ENCODE results near the gene SNORC. TPM values are rescaled to one million over a fixed set of nuclear protein-coding genes. Genes with fewer than 3 reads are reported as not detected.
A peak's percentile ranks its signal among the peaks of the same experiment; 100 is the strongest.

Gene SNORC
- total RNA-seq, 4 donors from 2014 or later: 11.7 to 39.7 (median 16.9) TPM

DNA sequence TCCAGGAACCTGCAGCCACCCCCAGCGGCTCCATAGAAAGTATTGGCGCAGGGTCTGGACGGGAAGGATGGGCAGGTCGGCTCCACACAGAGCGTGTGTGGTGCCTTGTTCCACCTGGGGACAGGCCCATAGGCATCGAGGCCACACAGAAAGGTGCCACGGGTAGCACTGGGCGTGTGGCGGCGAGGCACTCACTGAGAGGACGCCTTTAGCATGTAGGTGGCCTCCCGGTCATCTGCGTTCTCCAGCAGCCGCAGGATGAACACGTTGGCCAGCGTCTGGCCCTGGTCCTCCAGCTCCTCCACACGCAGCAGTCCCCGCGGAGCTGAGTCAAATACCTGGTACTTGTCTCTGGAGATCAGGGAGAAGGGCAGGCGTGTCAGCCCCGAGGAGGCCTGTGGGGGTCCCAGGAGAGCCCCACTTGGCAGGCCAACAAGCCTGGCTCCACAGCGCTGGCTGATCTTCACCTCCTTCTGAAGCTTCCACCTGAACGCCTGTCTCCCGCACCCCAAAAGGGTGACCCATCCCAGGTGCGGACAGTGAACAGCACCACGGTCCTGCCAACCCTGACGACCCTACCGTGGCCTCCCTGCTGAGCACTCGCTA lies 13.2 kb downstream of the SNORC start:
- Histone ChIP-seq H3K36me3 (peaks cover 13% of the 10 kb centered on the region), H3K27ac (no peak overlapping the region), H3K4me3 (no peak overlapping the region), H3K9me3 (no peaks in the 10 kb centered on the region), H3K4me1 (peaks cover 12% of the 10 kb centered on the region), H3K27me3 (no peaks in the 10 kb centered on the region)
- no peak for TF ChIP-seq POLR2AphosphoS5 (IDR thresholded peaks at IDR 0.05)
- TF ChIP-seq CTCF (IDR thresholded peaks at IDR 0.05): no peak
- TF ChIP-seq EP300 (IDR thresholded peaks at IDR 0.05): no peak
- no peak for TF ChIP-seq POLR2A (IDR thresholded peaks at IDR 0.05)
- DNase-seq (ENCODE audit: low spot score in 2 of 2): peak; percentile 55 to 71
- 91% methylated on average over 21 of the region's 29 CpGs for WGBS

DNA sequence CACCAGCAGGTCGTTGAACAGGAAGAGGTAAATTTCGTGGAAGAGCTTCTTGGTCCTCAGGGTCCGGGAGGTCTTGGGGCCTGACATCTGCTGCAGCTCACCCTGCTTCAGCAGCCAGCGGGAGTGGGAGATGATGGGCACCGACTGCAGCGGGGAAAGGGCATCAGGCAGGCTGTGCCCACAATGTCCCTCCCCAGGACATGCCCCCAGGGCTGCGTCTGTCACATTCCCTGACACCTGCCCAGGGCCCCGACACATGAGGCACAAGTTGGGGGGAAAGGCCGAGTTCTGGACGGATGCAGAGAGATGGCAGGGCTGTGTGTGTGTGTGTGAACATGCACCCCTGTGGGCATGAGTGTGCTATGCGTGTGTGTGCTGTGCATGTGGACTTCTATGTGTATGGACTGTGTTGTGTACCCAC lies 13.9 kb downstream of the SNORC start:
- peaks cover 13% of the 10 kb centered on the region for H3K36me3 ChIP-seq
- no peak overlapping the region for H3K27ac ChIP-seq
- peak in 1 of 2 donors; percentile 71 for DNase-seq (ENCODE audit: low spot score in 2 of 2)
- TF ChIP-seq CTCF (IDR thresholded peaks at IDR 0.05) (no peak), POLR2A (IDR thresholded peaks at IDR 0.05) (no peak), POLR2AphosphoS5 (IDR thresholded peaks at IDR 0.05) (no peak), EP300 (IDR thresholded peaks at IDR 0.05) (no peak)
- H3K4me1 ChIP-seq: peaks cover 12% of the 10 kb centered on the region
- H3K4me3 ChIP-seq: no peak overlapping the region
- H3K27me3 ChIP-seq: no peaks in the 10 kb centered on the region
- no peaks in the 10 kb centered on the region for H3K9me3 ChIP-seq
- 89% methylated on average over 11 of the region's 11 CpGs for WGBS

- TF ChIP-seq EP300 (IDR thresholded peaks at IDR 0.05) (no peak), POLR2AphosphoS5 (IDR thresholded peaks at IDR 0.05) (no peak), CTCF (IDR thresholded peaks at IDR 0.05) (no peak), POLR2A (IDR thresholded peaks at IDR 0.05) (no peak)
- H3K27me3 ChIP-seq: no peaks in the 10 kb centered on the region
- H3K27ac ChIP-seq: no peak overlapping the region
- H3K4me3 ChIP-seq: no peak overlapping the region
- H3K9me3 ChIP-seq: no peaks in the 10 kb centered on the region
- H3K4me1 ChIP-seq: peaks cover 12% of the 10 kb centered on the region
- WGBS: 85% methylated on average over 12 of the region's 27 CpGs
- peaks cover 13% of the 10 kb centered on the region for H3K36me3 ChIP-seq
- no peak for DNase-seq (ENCODE audit: low spot score in 2 of 2)
Observed at GRCh38 chr2:232884549-232885263, 14.6 kb downstream of the SNORC start.

DNA sequence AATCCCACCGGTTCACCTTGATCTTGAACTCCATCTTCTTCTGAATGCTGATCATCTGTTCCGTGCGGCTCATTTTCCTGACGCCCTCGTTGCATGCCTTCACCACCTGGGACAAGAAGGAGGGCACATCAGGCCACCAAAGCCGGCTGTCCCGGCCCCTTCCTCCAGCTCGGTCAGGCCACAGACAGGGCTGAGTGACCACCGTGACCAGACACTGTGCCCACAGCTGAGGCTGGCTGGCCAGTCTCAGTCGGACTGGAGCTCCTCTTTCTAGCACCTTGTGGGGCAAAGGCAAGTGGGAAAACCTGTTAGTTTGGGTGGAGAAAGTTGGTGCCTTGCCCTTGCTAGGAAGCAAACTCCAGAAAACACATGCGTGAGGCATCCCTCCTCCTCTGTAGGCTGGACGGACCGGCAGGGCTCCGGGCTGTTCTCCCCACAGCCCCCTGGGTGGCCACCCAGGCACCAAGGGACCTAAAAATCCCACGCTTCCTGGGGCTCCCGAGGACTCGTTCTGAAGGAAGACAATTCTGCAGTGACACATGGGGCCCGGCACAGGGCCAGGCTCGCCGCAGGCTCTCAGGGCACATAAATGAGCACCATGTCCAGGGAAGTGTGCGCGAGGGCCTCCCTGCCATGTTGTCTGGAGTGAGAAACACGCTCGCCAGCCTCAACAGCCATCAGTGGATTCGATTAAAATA lies 15.3 kb downstream of the SNORC start:
- H3K27ac ChIP-seq: no peak overlapping the region
- no peak for DNase-seq (ENCODE audit: low spot score in 2 of 2)
- no peaks in the 10 kb centered on the region for H3K27me3 ChIP-seq
- peaks cover 12% of the 10 kb centered on the region for H3K4me1 ChIP-seq
- H3K9me3 ChIP-seq: no peaks in the 10 kb centered on the region
- TF ChIP-seq POLR2A (IDR thresholded peaks at IDR 0.05) (no peak), POLR2AphosphoS5 (IDR thresholded peaks at IDR 0.05) (no peak), CTCF (IDR thresholded peaks at IDR 0.05) (no peak), EP300 (IDR thresholded peaks at IDR 0.05) (no peak)
- WGBS: 80% methylated on average over 15 of the region's 25 CpGs
- no peak overlapping the region for H3K4me3 ChIP-seq
- H3K36me3 ChIP-seq: peaks cover 13% of the 10 kb centered on the region

DNA sequence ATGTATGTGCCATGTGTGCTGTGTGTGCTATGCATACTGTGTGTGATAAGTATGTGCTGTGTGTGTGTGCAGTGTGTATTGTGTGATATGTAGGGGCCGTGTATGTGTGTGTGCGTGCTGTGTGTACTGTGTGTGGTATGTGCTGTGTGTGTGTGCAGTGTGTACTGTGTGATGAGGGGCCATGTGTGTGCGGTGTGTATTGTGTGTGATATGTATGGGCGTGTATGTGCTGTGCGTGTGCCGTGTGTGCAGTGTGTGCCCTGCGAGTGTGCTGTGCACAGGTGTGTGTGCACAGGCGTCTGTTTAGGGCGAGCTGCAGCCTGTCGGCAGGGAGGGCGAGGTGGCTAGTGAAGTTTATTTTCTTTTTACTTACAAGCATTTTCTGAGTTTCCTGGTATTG lies 16.1 kb downstream of the SNORC start:
- 84% methylated on average over 11 of the region's 11 CpGs for WGBS
- TF ChIP-seq POLR2AphosphoS5 (IDR thresholded peaks at IDR 0.05): no peak
- no peak for TF ChIP-seq POLR2A (IDR thresholded peaks at IDR 0.05)
- no peak for TF ChIP-seq EP300 (IDR thresholded peaks at IDR 0.05)
- H3K27me3 ChIP-seq: no peaks in the 10 kb centered on the region
- no peaks in the 10 kb centered on the region for H3K9me3 ChIP-seq
- H3K4me3 ChIP-seq: no peak overlapping the region
- H3K4me1 ChIP-seq: peaks cover 19% of the 10 kb centered on the region
- no peak for DNase-seq (ENCODE audit: low spot score in 2 of 2)
- H3K36me3 ChIP-seq: peaks cover 13% of the 10 kb centered on the region
- H3K27ac ChIP-seq: no peak overlapping the region

All from suprapubic skin (tissue), 4 donors.